Spleen (tissue), 7 donors: Measurements from ENCODE around the gene MKNK1.

ENCODE experiments used
- CTCF ChIP-seq, 11 experiments: fragments of 200-600 bp in 7 of 11; fragments of 450-650 bp in 4 of 11; sonication (generic) in 4 of 11; IDR thresholded peaks in 8 of 11; conservative IDR thresholded peaks in 3 of 11; 1 replicate in 7 of 11; 2 replicates in 4 of 11; pipeline versions ENCODE4 v1.4.0 to v1.8.0; 2016 to 2021; ENCODE audit warnings: antibody characterized with exemption in 11 of 11, inconsistent platforms in 4 of 11, mild to moderate bottlenecking in 1 of 11
- POLR2A ChIP-seq, 3 donors: fragments of 450-650 bp; IDR thresholded peaks; one replicate each; pipeline ENCODE4 v1.5.1; 2017; ENCODE audit warnings: antibody characterized with exemption in 3 of 3, mild to moderate bottlenecking in 1 of 3
- POLR2AphosphoS5 ChIP-seq, 3 donors: sonication (generic); formaldehyde crosslinking; IDR thresholded peaks; one replicate each; pipeline ENCODE4 v1.5.1; 2017; ENCODE audit warnings: antibody characterized with exemption in 3 of 3
- donor health status: DM: no; HTN: no; CAD: no; lungs with moderate emphysema.
- donor health status: DM: no; HTN: no; CAD: no.
- donor health status: DM: no; HTN: no; CAD: no.

GRCh38 chr1:46513536-46513935 is 90.5 kb downstream of the MKNK1 start:
- TF ChIP-seq CTCF (IDR thresholded peaks at IDR 0.05 in 8 of 11, conservative IDR thresholded peaks at IDR 0.05 in 3 of 11), result no peak
- no peak for TF ChIP-seq POLR2A (IDR thresholded peaks at IDR 0.05)
- no peak for TF ChIP-seq POLR2AphosphoS5 (IDR thresholded peaks at IDR 0.05)
